ENCODE results near the gene GNS. TPM values are rescaled to one million over a fixed set of nuclear protein-coding genes. Genes with fewer than 3 reads are reported as not detected.

Gene GNS
- total RNA-seq, 1 experiment from 2014 or later: 57.5 TPM

GRCh38 chr12:64737539-64737938, 21.7 kb downstream of the GNS start:
- BruUV-seq (replicated peaks): no TSS peak
- no peak for TF ChIP-seq EZH2 (IDR thresholded peaks at IDR 0.05; ENCODE audit: borderline replicate concordance, low read depth, low read length, poor library complexity, severe bottlenecking)
- TF ChIP-seq, protein P1, sequence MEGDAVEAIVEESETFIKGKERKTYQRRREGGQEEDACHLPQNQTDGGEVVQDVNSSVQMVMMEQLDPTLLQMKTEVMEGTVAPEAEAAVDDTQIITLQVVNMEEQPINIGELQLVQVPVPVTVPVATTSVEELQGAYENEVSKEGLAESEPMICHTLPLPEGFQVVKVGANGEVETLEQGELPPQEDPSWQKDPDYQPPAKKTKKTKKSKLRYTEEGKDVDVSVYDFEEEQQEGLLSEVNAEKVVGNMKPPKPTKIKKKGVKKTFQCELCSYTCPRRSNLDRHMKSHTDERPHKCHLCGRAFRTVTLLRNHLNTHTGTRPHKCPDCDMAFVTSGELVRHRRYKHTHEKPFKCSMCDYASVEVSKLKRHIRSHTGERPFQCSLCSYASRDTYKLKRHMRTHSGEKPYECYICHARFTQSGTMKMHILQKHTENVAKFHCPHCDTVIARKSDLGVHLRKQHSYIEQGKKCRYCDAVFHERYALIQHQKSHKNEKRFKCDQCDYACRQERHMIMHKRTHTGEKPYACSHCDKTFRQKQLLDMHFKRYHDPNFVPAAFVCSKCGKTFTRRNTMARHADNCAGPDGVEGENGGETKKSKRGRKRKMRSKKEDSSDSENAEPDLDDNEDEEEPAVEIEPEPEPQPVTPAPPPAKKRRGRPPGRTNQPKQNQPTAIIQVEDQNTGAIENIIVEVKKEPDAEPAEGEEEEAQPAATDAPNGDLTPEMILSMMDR (conservative IDR thresholded peaks at IDR 0.05; ENCODE audit: low read depth, low read length): no peak
- H3K27ac ChIP-seq (ENCODE audit: low read depth, low read length, poor library complexity, severe bottlenecking): no peak overlapping the region
- POLR2A ChIA-PET (ENCODE audit: low non-redundant PET): interaction anchor here (0.6 kb wide), 1 partner anchor 65 kb away, joined by 3 read pairs; no protein-coding TSS in a partner anchor
- CTCF ChIA-PET: no interaction called here
- intact Hi-C loops (cut with micrococcal nuclease; ENCODE audit: unreplicated experiment): no loop called here
- H3K4me1 ChIP-seq (ENCODE audit: insufficient read depth, low read length, poor library complexity, severe bottlenecking): peaks cover 6% of the 10 kb centered on the region
- H3K9me3 ChIP-seq (ENCODE audit: low read depth, low read length, poor library complexity, severe bottlenecking): no peaks in the 10 kb centered on the region
- H3K36me3 ChIP-seq (ENCODE audit: insufficient read depth, low read length, poor library complexity, severe bottlenecking): peaks cover 25% of the 10 kb centered on the region
- no peaks in the 10 kb centered on the region for H3K27me3 ChIP-seq (replicated peaks; ENCODE audit: insufficient read depth, low read depth, low read length, poor library complexity)
- no peak for DNase-seq (ENCODE audit: low spot score)
- no peak overlapping the region for H3K4me3 ChIP-seq (ENCODE audit: low read depth, low read length, poor library complexity, severe bottlenecking)

GRCh38 chr12:64736771-64737170, 22.4 kb downstream of the GNS start:
- H3K4me3 ChIP-seq (ENCODE audit: low read depth, low read length, poor library complexity, severe bottlenecking): no peak overlapping the region
- ChIA-PET CTCF (no interaction called here), POLR2A (ENCODE audit: low non-redundant PET) (interaction anchor here (0.6 kb wide), 1 partner anchor 64 kb away, joined by 3 read pairs; no protein-coding TSS in a partner anchor)
- H3K27me3 ChIP-seq (replicated peaks; ENCODE audit: insufficient read depth, low read depth, low read length, poor library complexity): no peaks in the 10 kb centered on the region
- TF ChIP-seq, protein P1 (conservative IDR thresholded peaks at IDR 0.05; ENCODE audit: low read depth, low read length): no peak
- no peak for TF ChIP-seq EZH2 (IDR thresholded peaks at IDR 0.05; ENCODE audit: borderline replicate concordance, low read depth, low read length, poor library complexity, severe bottlenecking)
- intact Hi-C loops (cut with micrococcal nuclease; ENCODE audit: unreplicated experiment): no loop called here
- BruUV-seq (replicated peaks): no TSS peak
- H3K4me1 ChIP-seq (ENCODE audit: insufficient read depth, low read length, poor library complexity, severe bottlenecking): peaks cover 6% of the 10 kb centered on the region
- no peaks in the 10 kb centered on the region for H3K9me3 ChIP-seq (ENCODE audit: low read depth, low read length, poor library complexity, severe bottlenecking)
- no peak overlapping the region for H3K27ac ChIP-seq (ENCODE audit: low read depth, low read length, poor library complexity, severe bottlenecking)
- H3K36me3 ChIP-seq (ENCODE audit: insufficient read depth, low read length, poor library complexity, severe bottlenecking): peaks cover 24% of the 10 kb centered on the region
- DNase-seq (ENCODE audit: low spot score): no peak

- H3K9me3 ChIP-seq (ENCODE audit: low read depth, low read length, poor library complexity, severe bottlenecking): no peaks in the 10 kb centered on the region
- CTCF ChIA-PET: no interaction called here
- TF ChIP-seq, protein P1 (conservative IDR thresholded peaks at IDR 0.05; ENCODE audit: low read depth, low read length): no peak
- no peak for TF ChIP-seq EZH2 (IDR thresholded peaks at IDR 0.05; ENCODE audit: borderline replicate concordance, low read depth, low read length, poor library complexity, severe bottlenecking)
- H3K27me3 ChIP-seq (replicated peaks; ENCODE audit: insufficient read depth, low read depth, low read length, poor library complexity): no peaks in the 10 kb centered on the region
- intact Hi-C loops (cut with micrococcal nuclease; ENCODE audit: unreplicated experiment): no loop called here
- POLR2A ChIA-PET (ENCODE audit: low non-redundant PET): no interaction called here
- H3K4me1 ChIP-seq (ENCODE audit: insufficient read depth, low read length, poor library complexity, severe bottlenecking): peaks cover 6% of the 10 kb centered on the region
- H3K27ac ChIP-seq (ENCODE audit: low read depth, low read length, poor library complexity, severe bottlenecking): no peak overlapping the region
- peaks cover 21% of the 10 kb centered on the region for H3K36me3 ChIP-seq (ENCODE audit: insufficient read depth, low read length, poor library complexity, severe bottlenecking)
- no peak overlapping the region for H3K4me3 ChIP-seq (ENCODE audit: low read depth, low read length, poor library complexity, severe bottlenecking)
- BruUV-seq (replicated peaks): no TSS peak
- no peak for DNase-seq (ENCODE audit: low spot score)
Observed at GRCh38 chr12:64735442-64735841, 23.8 kb downstream of the GNS start.

All from A673 (cell line).